A673 (cell line): ENCODE measurements around the gene INPP4B.

Experiments
- CTCF ChIP-seq: fragments of 300-800, 200-600 bp; sonication (generic); conservative IDR thresholded peaks from 2 replicates; pipeline ENCODE4 v1.5.1; 2017; ENCODE audit warnings: low read depth, mild to moderate bottlenecking, antibody characterized with exemption, low read length, moderate library complexity, mixed read lengths
- EZH2 ChIP-seq: fragments of 200-600 bp; sonication (generic); IDR thresholded peaks from 2 replicates; pipeline ENCODE4 v1.6.1; 2017; ENCODE audit warnings: borderline replicate concordance, low read depth, mild to moderate bottlenecking, mixed read lengths, antibody characterized with exemption, low read length; ENCODE audit not compliant: poor library complexity, severe bottlenecking

GRCh38 chr4:142660728-142661127, 185.4 kb downstream of the INPP4B start:
- peak; percentile 24; the same call in 1 of the 2 replicates for TF ChIP-seq CTCF
- no peak for TF ChIP-seq EZH2
